Left renal cortex interstitium (tissue), 4 donors: ENCODE data around the gene MORN1. TPM values are rescaled to one million over a fixed set of nuclear protein-coding genes. Genes with fewer than 3 reads are reported as not detected.

Experiments used
- DNase-seq, 4 donors: peaks; one replicate each; pipeline ENCODE4 v3.0.0-alpha.2; 2013; ENCODE audit warnings: low read depth in 4 of 4, low spot score in 2 of 4, missing footprints in 1 of 4
- polyA plus RNA-seq, 4 donors: library from polyadenylated mRNA; unstranded; fragments of 120-200 nt; gene quantifications; one replicate each; pipeline ENCODE4 v1.2.1, GENCODE V29; 2013; ENCODE audit not compliant: insufficient read length in 4 of 4

The MORN1 gene
- polyA plus RNA-seq, 4 donors, result 9.3 to 21.2 (median 16.6) TPM

DNA sequence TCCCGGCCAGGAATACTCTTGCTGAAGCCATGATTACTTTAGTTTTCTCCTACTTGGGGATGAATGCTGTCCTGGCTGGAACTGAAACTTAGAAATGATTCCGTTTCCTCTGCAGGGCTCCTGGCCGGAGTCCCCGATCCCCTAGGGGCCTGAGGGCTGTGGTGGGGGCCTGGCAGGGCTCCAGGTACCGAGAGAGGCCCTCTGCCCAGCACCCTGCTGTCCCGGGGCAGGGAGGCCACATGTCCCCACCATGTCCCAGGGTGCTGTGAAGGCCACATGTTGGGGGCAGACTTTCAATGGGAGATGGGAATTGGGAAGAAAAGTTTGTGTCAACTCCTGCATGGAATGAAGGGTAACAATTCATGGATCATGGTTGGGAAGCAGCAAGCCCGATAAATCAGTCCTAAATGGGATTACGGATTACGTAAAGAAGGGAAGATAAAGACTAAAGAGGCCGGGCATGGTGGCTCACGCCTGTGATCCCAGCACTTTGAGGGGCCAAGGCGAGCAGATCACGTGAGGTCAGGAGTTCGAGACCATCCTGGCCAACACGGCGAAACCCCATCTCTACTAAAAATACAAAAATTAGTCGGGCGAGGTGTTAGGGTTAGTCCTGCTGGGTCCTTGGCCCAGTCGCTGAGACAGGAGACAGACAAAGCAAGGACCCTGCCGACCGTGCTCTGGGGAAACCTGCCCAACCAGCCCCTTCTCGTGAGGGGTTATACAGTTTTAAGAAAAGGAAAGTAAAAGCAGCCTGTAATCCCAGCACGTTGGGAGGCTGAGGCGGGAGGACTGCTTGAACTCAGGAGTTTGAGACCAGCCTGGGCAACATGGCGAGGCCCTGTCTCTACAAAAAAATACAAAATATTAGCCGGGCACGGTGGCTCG is 37.6 kb downstream of the MORN1 start:
- DNase-seq, result no peak

- no peak for DNase-seq
Measured at GRCh38 chr1:2352897-2353550, 38.3 kb downstream of the MORN1 start.

- no peak for DNase-seq
Measured at GRCh38 chr1:2352341-2352896, 38.9 kb downstream of the MORN1 start.

- no peak for DNase-seq
Measured at GRCh38 chr1:2351723-2352122, 39.6 kb downstream of the MORN1 start.

- DNase-seq, result no peak
Measured at GRCh38 chr1:2350911-2351655, 40.3 kb downstream of the MORN1 start.

DNA sequence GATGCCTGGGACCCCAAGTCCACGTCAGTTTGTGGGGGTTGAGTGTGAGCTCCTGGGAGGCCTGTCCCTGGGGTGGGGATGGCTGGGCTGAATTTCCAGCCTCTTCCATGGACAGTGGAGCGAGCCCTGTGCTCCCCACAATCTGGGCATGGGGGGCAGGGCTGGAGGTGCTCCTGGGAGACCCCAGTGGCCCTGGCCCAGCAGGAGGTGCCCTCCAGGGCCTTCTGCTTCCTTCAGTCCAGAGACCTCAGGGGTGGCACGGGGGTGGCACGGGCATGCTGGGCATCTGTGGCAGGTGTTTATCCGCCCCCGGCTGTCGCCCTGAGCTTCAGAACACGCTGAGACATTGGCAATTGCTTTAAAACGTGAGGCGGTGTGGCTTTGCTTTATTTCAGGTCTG is 40.9 kb downstream of the MORN1 start:
- DNase-seq, result no peak

GRCh38 chr1:2349806-2350205 is 41.5 kb downstream of the MORN1 start:
- DNase-seq, result no peak

- no peak for DNase-seq
Measured at GRCh38 chr1:2348346-2349325, 42.7 kb downstream of the MORN1 start.

DNA sequence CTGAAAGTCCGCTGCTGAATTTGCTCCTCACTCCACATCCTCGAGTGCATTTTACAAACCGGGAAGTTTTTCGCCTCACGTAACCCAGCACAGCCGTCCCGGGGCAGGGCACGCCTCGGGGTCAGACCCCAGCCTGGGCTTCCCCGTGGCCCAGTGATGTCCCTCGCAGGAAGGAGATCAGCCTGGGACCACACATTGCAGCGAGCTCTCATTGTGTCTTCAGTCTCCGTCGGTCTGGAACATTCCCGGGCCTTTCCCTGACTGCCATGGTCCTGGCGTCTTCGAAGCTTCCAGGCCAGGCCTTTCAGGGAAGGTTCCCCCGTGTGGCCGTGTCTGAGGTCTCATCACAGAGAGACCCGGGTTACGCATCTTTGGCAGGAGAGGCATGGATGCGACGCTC is 43.5 kb downstream of the MORN1 start:
- DNase-seq, result no peak

- no peak for DNase-seq
Measured at GRCh38 chr1:2347409-2347785, 44.0 kb downstream of the MORN1 start.

GRCh38 chr1:2346691-2347408 is 44.5 kb downstream of the MORN1 start:
- no peak for DNase-seq

DNA sequence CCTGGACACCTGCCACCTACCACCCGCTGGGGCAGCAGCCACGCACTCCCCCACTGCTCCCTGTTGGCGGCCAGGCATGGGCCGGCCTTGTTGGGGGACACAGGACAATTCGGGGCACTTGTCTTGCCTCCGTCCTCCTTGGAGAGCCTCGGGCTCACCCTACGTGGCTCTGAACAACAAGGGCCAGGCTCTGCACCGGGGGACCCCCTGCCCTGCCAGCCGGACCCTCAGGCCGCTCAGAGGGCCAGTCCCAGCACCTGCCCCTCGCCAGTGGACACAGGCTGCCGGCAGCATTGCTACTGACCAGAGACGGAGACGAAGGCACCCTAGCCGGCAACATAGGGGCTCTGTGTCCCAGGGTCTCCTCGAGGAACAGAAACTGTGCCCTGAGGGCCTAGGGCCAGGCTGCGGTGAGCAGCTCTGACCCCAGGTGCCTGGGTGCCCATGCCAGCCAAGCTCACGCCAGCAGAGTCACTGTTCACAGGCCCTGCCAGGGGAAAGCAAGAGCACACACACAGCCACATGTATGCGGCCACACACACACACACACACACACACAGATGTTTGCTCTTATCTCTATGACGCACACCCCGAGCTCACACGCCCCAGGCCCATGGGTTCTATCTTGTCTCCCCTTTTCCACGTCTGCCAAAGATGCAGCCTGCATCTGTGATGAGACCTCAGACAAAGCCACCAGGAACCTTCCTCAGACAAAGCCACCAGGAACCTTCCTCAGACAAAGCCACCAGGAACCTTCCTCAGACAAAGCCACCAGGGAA is 45.9 kb downstream of the MORN1 start:
- no peak for DNase-seq

GRCh38 chr1:2344744-2345296 is 46.5 kb downstream of the MORN1 start:
- DNase-seq, result no peak

DNA sequence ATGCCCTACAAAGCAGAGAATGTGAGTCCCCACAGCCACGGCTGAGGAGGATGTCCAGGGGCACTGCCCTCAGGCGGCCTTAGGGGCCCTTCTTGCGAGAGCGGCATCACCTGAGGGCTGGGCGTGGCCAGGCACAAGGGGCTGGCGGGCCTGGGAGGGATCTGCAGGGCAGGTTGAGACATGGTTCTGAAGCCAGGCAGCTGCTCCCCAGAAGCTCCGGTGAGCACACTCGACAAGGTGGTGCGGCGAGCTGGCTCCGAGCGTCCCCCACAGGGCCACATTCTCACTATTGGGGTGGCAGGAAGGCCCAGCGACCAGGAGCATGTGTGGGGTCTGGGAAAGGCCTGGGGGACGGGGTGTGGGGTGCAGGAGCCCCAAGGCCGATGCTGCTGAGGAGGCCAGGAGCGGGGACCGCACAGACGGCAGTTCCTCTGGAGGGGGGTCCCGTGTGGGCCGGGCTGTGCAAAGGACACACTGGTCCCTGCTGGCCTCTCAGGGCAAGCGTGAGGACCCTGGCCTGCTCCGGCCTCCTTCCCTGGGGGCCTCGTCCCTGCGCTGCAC is 47.2 kb downstream of the MORN1 start:
- DNase-seq, result no peak

DNA sequence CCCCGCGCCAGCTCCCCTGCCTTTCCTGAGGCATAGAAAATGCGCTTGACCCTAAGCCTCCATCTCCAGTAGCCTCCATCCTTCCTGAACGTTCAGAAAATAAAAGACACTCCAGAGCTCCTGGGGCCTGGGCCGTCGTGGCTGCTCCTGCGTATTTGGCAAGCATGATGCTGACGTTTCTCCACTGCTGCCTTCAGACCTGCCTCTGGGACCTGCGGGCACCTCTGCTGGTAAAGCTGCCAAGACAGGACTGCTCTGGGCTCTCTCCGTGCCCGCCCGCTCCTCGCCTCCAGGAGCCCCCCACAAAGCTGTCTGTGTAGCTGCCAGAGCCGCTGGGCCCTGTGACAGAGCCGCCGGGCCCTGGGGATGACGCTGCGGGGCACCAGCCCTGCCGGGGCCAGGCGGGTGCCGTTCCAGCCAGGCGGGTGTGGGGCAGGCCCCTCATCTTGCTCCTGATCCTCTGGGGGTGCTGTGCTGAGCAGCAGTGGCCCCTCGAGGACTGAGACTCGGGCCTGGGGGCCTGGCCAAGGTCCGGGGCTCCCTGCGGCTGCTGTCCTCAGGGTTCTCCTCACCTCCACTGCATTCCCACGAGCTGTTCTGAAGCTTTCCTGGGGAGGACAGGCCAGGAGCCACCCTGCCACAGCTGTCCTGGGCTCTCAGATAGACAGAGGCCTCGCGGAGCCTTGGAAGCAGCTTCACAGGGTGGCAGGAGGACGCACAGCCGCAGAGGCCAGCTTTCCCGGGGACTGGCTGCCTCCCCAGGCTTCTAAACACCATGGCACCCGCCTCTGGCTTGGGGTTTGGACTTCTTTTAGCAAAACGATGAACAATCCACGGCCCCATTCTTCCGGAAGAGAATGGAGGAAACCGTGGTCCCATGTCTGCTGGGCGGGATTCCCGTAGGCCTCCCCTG is 48.1 kb downstream of the MORN1 start:
- no peak for DNase-seq

GRCh38 chr1:2342384-2343022 is 48.9 kb downstream of the MORN1 start:
- DNase-seq, result no peak
